ENCODE results near the gene NCOA3. TPM values are rescaled to one million over a fixed set of nuclear protein-coding genes. Genes with fewer than 3 reads are reported as not detected.

NCOA3 gene
- total and polyA plus RNA-seq, 2 of the 8 experiments (the other 6 are each of a cell fraction or from before 2014, with no cell fraction given): 7.9 to 24.7 TPM

GRCh38 chr20:47506335-47506734 is 4.6 kb downstream of the NCOA3 start:
- H3K36me3 ChIP-seq (ENCODE audit: control insufficient read depth in 2 of 4, insufficient read depth in 4 of 4, low read length in 3 of 4): peaks cover 0 to 3% (median 0%) of the 10 kb centered on the region in 4 experiments; a peak in 1 of 8 replicates
- no peak for FAIRE-seq
- H3K79me1 ChIP-seq (ENCODE audit: low read depth, low read length): peaks cover 2% of the 10 kb centered on the region; the same call in 1 of the 2 replicates
- H3K18ac ChIP-seq (ENCODE audit: extremely low read depth, low read length): no peak overlapping the region
- no peaks in the 10 kb centered on the region for H3K9me3 ChIP-seq (ENCODE audit: insufficient read depth in 2 of 2, low read depth in 1 of 2, low read length in 1 of 2)
- no peak overlapping the region for H2AK5ac ChIP-seq (ENCODE audit: low read depth, low read length)
- no peak overlapping the region for H3K56ac ChIP-seq (replicated peaks; ENCODE audit: insufficient read length, low read depth, low read length)
- H3K14ac ChIP-seq (ENCODE audit: insufficient read length): no peak overlapping the region
- no peak overlapping the region for H2AFZ ChIP-seq (ENCODE audit: low read length)
- no peak overlapping the region for H2BK5ac ChIP-seq (ENCODE audit: low read depth, low read length)
- H3K4me1 ChIP-seq (replicated peaks in 1 of 4; ENCODE audit: control insufficient read depth in 3 of 4, insufficient read depth in 4 of 4, low read length in 3 of 4): peaks cover 0 to 7% (median 2%) of the 10 kb centered on the region in 4 experiments; a peak in 5 of 7 replicates
- H4K20me1 ChIP-seq (replicated peaks in 1 of 2; ENCODE audit: control insufficient read depth in 1 of 2, insufficient read depth in 2 of 2, low read length in 2 of 2): peaks cover 0 to 2% of the 10 kb centered on the region in 2 experiments
- H2BK120ac ChIP-seq (replicated peaks; ENCODE audit: low read depth, low read length): no peak overlapping the region
- H3K4me2 ChIP-seq (ENCODE audit: insufficient read depth in 1 of 2, low read depth in 2 of 2, low read length in 2 of 2): no peak overlapping the region
- H2BK15ac ChIP-seq (ENCODE audit: low read length): no peak overlapping the region
- H3K27me3 ChIP-seq (replicated peaks in 1 of 4; ENCODE audit: control insufficient read depth in 3 of 4, extremely low read depth in 1 of 4, insufficient read depth in 3 of 4, low read length in 3 of 4): no peaks in the 10 kb centered on the region
- no peak overlapping the region for H3K23ac ChIP-seq (ENCODE audit: insufficient read length)
- no peak overlapping the region for H3K4ac ChIP-seq (replicated peaks; ENCODE audit: insufficient read length, low read depth, low read length)
- TF ChIP-seq MAX (IDR thresholded peaks at IDR 0.05) (no peak), NRF1 (IDR thresholded peaks at IDR 0.05; ENCODE audit: low read depth, low read length) (no peak), CBX5 (IDR thresholded peaks at IDR 0.05; ENCODE audit: low read depth, low read length) (no peak), RFX5 (IDR thresholded peaks at IDR 0.05; ENCODE audit: borderline replicate concordance, low read depth, low read length) (no peak)
- 88% methylated on average over 2 of the region's 2 CpGs; no CpG with 5 or more reads in 1 of the 2 experiments for WGBS, 2 experiments (ENCODE audit: extremely low coverage in 1 of 2, insufficient coverage in 1 of 2, insufficient read length in 1 of 2, insufficient replicate concordance in 2 of 2, low coverage in 1 of 2, low lambda C conversion rate in 2 of 2, missing lambda C conversion rate in 1 of 2)
- H4K91ac ChIP-seq (replicated peaks; ENCODE audit: insufficient read length, low read length): no peak overlapping the region
- no peak overlapping the region for H3K4me3 ChIP-seq (ENCODE audit: extremely low read depth in 1 of 4, insufficient read depth in 2 of 4, low read depth in 3 of 4, low read length in 4 of 4)
- no peak overlapping the region for H4K8ac ChIP-seq (ENCODE audit: extremely low read depth, insufficient read depth, low read length)
- ChIA-PET CTCF (ENCODE audit: partially characterized antibody) (interaction anchor here (0.8 to 1.4 kb wide), 2 partner anchors 15 to 29 kb away, joined by 3 read pairs; no protein-coding TSS in a partner anchor), POLR2A (ENCODE audit: partially characterized antibody) (interaction anchor here (0.6 to 0.9 kb wide), 2 partner anchors 15 to 445 kb away, joined by 3 read pairs; no protein-coding TSS in a partner anchor)
- no peak overlapping the region for H2BK20ac ChIP-seq (ENCODE audit: low read length)
- no peak overlapping the region for H3K27ac ChIP-seq (ENCODE audit: low read depth, low read length)
- H3K23me2 ChIP-seq (ENCODE audit: low read depth, low read length): peaks cover 1% of the 10 kb centered on the region; the same call in 1 of the 2 replicates
- no peak for DNase-seq (ENCODE audit: low read depth in 1 of 2, low spot score in 2 of 2)
- H4K5ac ChIP-seq (ENCODE audit: insufficient read length, low read depth, low read length): no peak overlapping the region
- no peak overlapping the region for H3K9ac ChIP-seq (replicated peaks in 1 of 4; ENCODE audit: extremely low read depth in 1 of 4, low read depth in 3 of 4, low read length in 3 of 4)
- H3K79me2 ChIP-seq (ENCODE audit: control insufficient read depth in 1 of 2, insufficient read depth in 2 of 2, low read length in 2 of 2): peaks cover 14 to 88% of the 10 kb centered on the region in 2 experiments
- no peak overlapping the region for H2BK12ac ChIP-seq (ENCODE audit: low read depth, low read length)
